Gastrocnemius medialis (tissue), 4 donors: Measurements from ENCODE around the gene SH3BP5.

Source experiments
- POLR2A ChIP-seq, 2 donors: fragments of 450-650 bp; IDR thresholded peaks; one replicate each; pipeline ENCODE4 v1.6.1; 2017; ENCODE audit warnings: antibody characterized with exemption in 2 of 2, mild to moderate bottlenecking in 2 of 2, moderate library complexity in 2 of 2
- TF ChIP-seq, protein P1 (sequence below), 5 experiments: fragments of 450-650 bp in 3 of 5; fragments of 200-600 bp in 2 of 5; sonication (generic) in 2 of 5; IDR thresholded peaks in 4 of 5; conservative IDR thresholded peaks in 1 of 5; 1 replicate in 4 of 5; 2 replicates in 1 of 5; pipeline ENCODE4 v1.5.1; 2016 to 2019; ENCODE audit warnings: antibody characterized with exemption in 5 of 5, mild to moderate bottlenecking in 3 of 5, moderate library complexity in 3 of 5

DNA sequence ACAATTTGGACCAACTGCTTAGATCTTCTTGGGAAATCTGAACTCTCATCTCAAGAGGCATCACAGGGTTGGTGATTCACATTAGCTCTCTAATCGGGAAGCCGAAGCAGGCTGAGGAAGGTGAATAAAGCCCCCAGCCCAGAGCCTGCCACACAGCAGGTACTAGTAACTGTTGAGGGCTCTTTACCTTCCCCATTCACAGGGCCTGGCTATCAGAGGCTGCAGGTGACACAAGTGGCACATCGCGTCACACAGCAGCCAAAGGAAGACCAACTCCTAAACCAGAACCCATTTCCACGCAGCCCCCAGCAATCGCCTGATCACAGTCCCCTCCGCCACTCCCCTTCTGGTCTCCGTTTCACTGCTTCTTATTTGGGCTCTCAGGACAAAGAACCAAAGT, 29.2 kb downstream of the SH3BP5 start:
- TF ChIP-seq, protein P1, sequence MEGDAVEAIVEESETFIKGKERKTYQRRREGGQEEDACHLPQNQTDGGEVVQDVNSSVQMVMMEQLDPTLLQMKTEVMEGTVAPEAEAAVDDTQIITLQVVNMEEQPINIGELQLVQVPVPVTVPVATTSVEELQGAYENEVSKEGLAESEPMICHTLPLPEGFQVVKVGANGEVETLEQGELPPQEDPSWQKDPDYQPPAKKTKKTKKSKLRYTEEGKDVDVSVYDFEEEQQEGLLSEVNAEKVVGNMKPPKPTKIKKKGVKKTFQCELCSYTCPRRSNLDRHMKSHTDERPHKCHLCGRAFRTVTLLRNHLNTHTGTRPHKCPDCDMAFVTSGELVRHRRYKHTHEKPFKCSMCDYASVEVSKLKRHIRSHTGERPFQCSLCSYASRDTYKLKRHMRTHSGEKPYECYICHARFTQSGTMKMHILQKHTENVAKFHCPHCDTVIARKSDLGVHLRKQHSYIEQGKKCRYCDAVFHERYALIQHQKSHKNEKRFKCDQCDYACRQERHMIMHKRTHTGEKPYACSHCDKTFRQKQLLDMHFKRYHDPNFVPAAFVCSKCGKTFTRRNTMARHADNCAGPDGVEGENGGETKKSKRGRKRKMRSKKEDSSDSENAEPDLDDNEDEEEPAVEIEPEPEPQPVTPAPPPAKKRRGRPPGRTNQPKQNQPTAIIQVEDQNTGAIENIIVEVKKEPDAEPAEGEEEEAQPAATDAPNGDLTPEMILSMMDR (IDR thresholded peaks at IDR 0.05 in 4 of 5, conservative IDR thresholded peaks at IDR 0.05 in 1 of 5): no peak
- TF ChIP-seq POLR2A (IDR thresholded peaks at IDR 0.05): no peak
